HEK293 (cell line): ENCODE measurements around the gene KCTD14.
A peak's percentile ranks its signal among the peaks of the same experiment; 100 is the strongest.

Experiments
- MYNN ChIP-seq: fragments of 450-650 bp; formaldehyde crosslinking; IDR thresholded peaks from 2 replicates; pipeline ENCODE4 v1.5.1; 2016; ENCODE audit warnings: missing biosample characterization, missing genetic modification characterization, borderline replicate concordance
- REPIN1 ChIP-seq: fragments of 450-650 bp; formaldehyde crosslinking; IDR thresholded peaks from 2 replicates; pipeline ENCODE4 v1.5.1; 2017; ENCODE audit warnings: missing biosample characterization, missing genetic modification characterization, low read depth
- YY1 ChIP-seq: fragments of 450-650 bp; formaldehyde crosslinking; IDR thresholded peaks from 2 replicates; pipeline ENCODE4 v1.5.1; 2018; ENCODE audit warnings: missing biosample characterization, missing genetic modification characterization
- ZBTB17 ChIP-seq: fragments of 450-650 bp; formaldehyde crosslinking; IDR thresholded peaks from 2 replicates; pipeline ENCODE4 v1.5.1; 2016; ENCODE audit warnings: missing biosample characterization, missing genetic modification characterization
- ZNF324 ChIP-seq: fragments of 450-650 bp; formaldehyde crosslinking; IDR thresholded peaks from 2 replicates; pipeline ENCODE4 v1.5.1; 2016; ENCODE audit warnings: missing biosample characterization, missing genetic modification characterization
- ZNF394 ChIP-seq: fragments of 450-650 bp; formaldehyde crosslinking; IDR thresholded peaks from 2 replicates; pipeline ENCODE4 v1.5.1; 2016; ENCODE audit warnings: missing biosample characterization, missing genetic modification characterization, mild to moderate bottlenecking, moderate library complexity, borderline replicate concordance
- ZNF530 ChIP-seq: fragments of 450-650 bp; formaldehyde crosslinking; IDR thresholded peaks from 2 replicates; pipeline ENCODE4 v1.5.1; 2016; ENCODE audit warnings: low read depth, missing biosample characterization, missing genetic modification characterization
- ZNF670 ChIP-seq: fragments of 450-650 bp; formaldehyde crosslinking; IDR thresholded peaks from 2 replicates; pipeline ENCODE4 v1.5.1; 2016; ENCODE audit warnings: missing biosample characterization, missing genetic modification characterization, low read depth
- ZNF768 ChIP-seq: fragments of 450-650 bp; formaldehyde crosslinking; IDR thresholded peaks from 2 replicates; pipeline ENCODE4 v1.5.1; 2018; ENCODE audit warnings: missing biosample characterization, mild to moderate bottlenecking, missing genetic modification characterization
- TF ChIP-seq, protein P1 (sequence below): fragments of 450-650 bp; formaldehyde crosslinking; IDR thresholded peaks from 2 replicates; pipeline ENCODE4 v1.5.1; 2016; ENCODE audit warnings: missing biosample characterization, missing genetic modification characterization
- TF ChIP-seq, protein P2 (sequence below): fragments of 450-650 bp; formaldehyde crosslinking; IDR thresholded peaks from 2 replicates; pipeline ENCODE4 v1.5.0; 2017; ENCODE audit warnings: missing biosample characterization, missing genetic modification characterization, borderline replicate concordance
- TF ChIP-seq, protein P3 (sequence below): fragments of 450-650 bp; formaldehyde crosslinking; IDR thresholded peaks from 2 replicates; pipeline ENCODE4 v1.5.1; 2016; ENCODE audit warnings: missing biosample characterization, missing genetic modification characterization

DNA sequence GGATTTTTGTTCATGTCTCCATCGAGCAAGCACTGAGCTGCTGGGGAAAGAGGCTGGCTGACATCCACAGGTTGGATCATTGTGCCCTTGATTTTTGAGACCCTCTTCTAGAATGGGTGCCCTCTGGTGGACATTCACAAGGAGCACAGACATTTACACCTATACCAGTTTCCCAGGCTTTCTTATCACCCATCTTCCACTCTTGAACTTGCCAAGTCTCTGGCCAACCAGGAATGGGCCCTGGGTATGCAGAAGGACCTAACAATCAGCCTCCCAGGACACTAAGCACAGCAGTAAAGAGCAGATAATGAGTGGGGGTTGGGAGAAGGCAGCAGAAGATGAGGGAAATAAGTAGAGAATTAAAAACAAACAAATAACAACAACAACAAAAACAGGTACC is 22.9 kb downstream of the KCTD14 start:
- TF ChIP-seq ZNF670 (tag by site-specific recombination) = no peak
- TF ChIP-seq, protein P1, sequence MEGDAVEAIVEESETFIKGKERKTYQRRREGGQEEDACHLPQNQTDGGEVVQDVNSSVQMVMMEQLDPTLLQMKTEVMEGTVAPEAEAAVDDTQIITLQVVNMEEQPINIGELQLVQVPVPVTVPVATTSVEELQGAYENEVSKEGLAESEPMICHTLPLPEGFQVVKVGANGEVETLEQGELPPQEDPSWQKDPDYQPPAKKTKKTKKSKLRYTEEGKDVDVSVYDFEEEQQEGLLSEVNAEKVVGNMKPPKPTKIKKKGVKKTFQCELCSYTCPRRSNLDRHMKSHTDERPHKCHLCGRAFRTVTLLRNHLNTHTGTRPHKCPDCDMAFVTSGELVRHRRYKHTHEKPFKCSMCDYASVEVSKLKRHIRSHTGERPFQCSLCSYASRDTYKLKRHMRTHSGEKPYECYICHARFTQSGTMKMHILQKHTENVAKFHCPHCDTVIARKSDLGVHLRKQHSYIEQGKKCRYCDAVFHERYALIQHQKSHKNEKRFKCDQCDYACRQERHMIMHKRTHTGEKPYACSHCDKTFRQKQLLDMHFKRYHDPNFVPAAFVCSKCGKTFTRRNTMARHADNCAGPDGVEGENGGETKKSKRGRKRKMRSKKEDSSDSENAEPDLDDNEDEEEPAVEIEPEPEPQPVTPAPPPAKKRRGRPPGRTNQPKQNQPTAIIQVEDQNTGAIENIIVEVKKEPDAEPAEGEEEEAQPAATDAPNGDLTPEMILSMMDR (tag by site-specific recombination) = peak; percentile 57; the same call in 1 of the 2 replicates
- no peak for TF ChIP-seq YY1 (tag by site-specific recombination)
- no peak for TF ChIP-seq MYNN (tag by site-specific recombination)
- TF ChIP-seq REPIN1 (tag by site-specific recombination) = no peak
- TF ChIP-seq, protein P2, sequence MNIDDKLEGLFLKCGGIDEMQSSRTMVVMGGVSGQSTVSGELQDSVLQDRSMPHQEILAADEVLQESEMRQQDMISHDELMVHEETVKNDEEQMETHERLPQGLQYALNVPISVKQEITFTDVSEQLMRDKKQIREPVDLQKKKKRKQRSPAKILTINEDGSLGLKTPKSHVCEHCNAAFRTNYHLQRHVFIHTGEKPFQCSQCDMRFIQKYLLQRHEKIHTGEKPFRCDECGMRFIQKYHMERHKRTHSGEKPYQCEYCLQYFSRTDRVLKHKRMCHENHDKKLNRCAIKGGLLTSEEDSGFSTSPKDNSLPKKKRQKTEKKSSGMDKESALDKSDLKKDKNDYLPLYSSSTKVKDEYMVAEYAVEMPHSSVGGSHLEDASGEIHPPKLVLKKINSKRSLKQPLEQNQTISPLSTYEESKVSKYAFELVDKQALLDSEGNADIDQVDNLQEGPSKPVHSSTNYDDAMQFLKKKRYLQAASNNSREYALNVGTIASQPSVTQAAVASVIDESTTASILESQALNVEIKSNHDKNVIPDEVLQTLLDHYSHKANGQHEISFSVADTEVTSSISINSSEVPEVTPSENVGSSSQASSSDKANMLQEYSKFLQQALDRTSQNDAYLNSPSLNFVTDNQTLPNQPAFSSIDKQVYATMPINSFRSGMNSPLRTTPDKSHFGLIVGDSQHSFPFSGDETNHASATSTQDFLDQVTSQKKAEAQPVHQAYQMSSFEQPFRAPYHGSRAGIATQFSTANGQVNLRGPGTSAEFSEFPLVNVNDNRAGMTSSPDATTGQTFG (tag by site-specific recombination) = no peak
- TF ChIP-seq ZNF768 (tag by site-specific recombination) = no peak
- TF ChIP-seq ZNF324 (tag by site-specific recombination) = no peak
- TF ChIP-seq, protein P3, sequence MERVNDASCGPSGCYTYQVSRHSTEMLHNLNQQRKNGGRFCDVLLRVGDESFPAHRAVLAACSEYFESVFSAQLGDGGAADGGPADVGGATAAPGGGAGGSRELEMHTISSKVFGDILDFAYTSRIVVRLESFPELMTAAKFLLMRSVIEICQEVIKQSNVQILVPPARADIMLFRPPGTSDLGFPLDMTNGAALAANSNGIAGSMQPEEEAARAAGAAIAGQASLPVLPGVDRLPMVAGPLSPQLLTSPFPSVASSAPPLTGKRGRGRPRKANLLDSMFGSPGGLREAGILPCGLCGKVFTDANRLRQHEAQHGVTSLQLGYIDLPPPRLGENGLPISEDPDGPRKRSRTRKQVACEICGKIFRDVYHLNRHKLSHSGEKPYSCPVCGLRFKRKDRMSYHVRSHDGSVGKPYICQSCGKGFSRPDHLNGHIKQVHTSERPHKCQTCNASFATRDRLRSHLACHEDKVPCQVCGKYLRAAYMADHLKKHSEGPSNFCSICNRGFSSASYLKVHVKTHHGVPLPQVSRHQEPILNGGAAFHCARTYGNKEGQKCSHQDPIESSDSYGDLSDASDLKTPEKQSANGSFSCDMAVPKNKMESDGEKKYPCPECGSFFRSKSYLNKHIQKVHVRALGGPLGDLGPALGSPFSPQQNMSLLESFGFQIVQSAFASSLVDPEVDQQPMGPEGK (tag by site-specific recombination) = no peak
- TF ChIP-seq ZBTB17 = peak; percentile 54; the same call in 1 of the 2 replicates
- no peak for TF ChIP-seq ZNF530 (tag by site-specific recombination)
- TF ChIP-seq ZNF394 = no peak
